Brain microvascular endothelial cell (primary cell): ENCODE data around the gene KRTAP12-1.
"Not testable (repeated sequence)": the region's sequence is repeated elsewhere in the genome, so short reads cannot be mapped to it uniquely, and the experiment has no call there.

Experiments
- DNase-seq: peaks from one replicate; pipeline ENCODE4 v3.0.0-alpha.2; 2020
- H3K27ac ChIP-seq: fragments of 250-450 bp; sonication (Bioruptor Pico); 2 replicates; pipeline ENCODE4 v1.5.1; 2020; ENCODE audit warnings: mild to moderate bottlenecking, moderate library complexity
- H3K27me3 ChIP-seq: fragments of 250-450 bp; sonication (Bioruptor Pico); replicated peaks from 2 replicates; pipeline ENCODE4 v1.5.1; 2020; ENCODE audit warnings: mild to moderate bottlenecking
- H3K36me3 ChIP-seq: fragments of 250-450 bp; sonication (Bioruptor Pico); replicated peaks from 2 replicates; pipeline ENCODE4 v1.5.1; 2020; ENCODE audit warnings: mild to moderate bottlenecking
- H3K4me3 ChIP-seq: 2 replicates; pipeline ENCODE4 v1.5.1; 2011; ENCODE audit warnings: low read depth, mild to moderate bottlenecking, control low read depth, low read length, moderate library complexity
- in situ Hi-C: cut with HindIII; loops from 2 replicates; pipeline ENCODE4 v1.10.0; 2017; ENCODE audit warnings: low sequenced_read_pairs, low pct_ligation_motif_present
- TF ChIP-seq, protein P1 (sequence below): IDR thresholded peaks from 2 replicates; pipeline ENCODE4 v1.5.1; 2011; ENCODE audit warnings: low read depth, mild to moderate bottlenecking, moderate library complexity, low read length, control low read depth, inconsistent platforms; ENCODE audit errors: missing control alignments

The KRTAP12-1 gene

GRCh38 chr21:44664691-44665090 is 17.3 kb downstream of the KRTAP12-1 start:
- in situ Hi-C loops = no loop called here
- H3K27ac ChIP-seq = no peak overlapping the region
- H3K27me3 ChIP-seq = no peaks in the 10 kb centered on the region
- H3K36me3 ChIP-seq = no peaks in the 10 kb centered on the region
- DNase-seq = no peak
- H3K4me3 ChIP-seq = no peak overlapping the region
- TF ChIP-seq, protein P1, sequence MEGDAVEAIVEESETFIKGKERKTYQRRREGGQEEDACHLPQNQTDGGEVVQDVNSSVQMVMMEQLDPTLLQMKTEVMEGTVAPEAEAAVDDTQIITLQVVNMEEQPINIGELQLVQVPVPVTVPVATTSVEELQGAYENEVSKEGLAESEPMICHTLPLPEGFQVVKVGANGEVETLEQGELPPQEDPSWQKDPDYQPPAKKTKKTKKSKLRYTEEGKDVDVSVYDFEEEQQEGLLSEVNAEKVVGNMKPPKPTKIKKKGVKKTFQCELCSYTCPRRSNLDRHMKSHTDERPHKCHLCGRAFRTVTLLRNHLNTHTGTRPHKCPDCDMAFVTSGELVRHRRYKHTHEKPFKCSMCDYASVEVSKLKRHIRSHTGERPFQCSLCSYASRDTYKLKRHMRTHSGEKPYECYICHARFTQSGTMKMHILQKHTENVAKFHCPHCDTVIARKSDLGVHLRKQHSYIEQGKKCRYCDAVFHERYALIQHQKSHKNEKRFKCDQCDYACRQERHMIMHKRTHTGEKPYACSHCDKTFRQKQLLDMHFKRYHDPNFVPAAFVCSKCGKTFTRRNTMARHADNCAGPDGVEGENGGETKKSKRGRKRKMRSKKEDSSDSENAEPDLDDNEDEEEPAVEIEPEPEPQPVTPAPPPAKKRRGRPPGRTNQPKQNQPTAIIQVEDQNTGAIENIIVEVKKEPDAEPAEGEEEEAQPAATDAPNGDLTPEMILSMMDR = no peak

- H3K27ac ChIP-seq, DNase-seq, H3K4me3 ChIP-seq, in situ Hi-C loops, H3K36me3 ChIP-seq, H3K27me3 ChIP-seq: not testable (repeated sequence)
These were observed 20.4 kb downstream of the KRTAP12-1 start for GRCh38 chr21:44661567-44661966.

DNA sequence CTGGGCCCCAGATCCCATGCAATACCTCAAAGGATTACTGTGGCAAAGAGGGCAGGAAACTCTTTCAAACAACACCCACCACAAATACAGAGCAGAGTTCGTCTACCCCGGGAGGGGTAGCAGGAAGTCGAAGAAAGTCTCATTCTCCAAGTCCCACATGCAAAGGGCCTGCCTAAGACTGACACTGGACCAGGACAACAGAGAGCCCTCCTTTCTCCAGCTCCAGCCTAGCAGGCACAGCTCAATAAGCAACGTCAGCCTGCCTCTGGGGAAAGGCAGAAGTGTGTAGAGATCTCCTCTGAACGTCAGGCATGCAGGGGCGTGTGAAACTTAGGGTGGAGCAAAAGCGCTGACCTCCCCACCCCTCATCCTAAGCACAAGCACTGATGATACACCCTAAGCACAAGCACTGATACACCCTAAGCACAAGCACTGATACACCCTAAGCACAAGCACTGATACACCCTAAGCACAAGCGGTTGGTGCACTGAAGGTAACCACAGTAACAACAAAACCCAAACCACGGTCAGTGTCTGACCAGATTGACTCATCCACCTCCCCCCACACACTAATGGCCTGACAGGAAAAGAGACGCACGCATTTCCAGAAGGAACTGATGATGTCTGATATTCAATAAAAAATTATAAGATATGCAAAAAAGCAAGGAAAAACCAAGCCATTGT is 22.9 kb downstream of the KRTAP12-1 start:
- in situ Hi-C loops = no loop called here
- TF ChIP-seq, protein P1 = no peak
- Histone ChIP-seq H3K36me3 (no peaks in the 10 kb centered on the region), H3K27me3 (no peaks in the 10 kb centered on the region), H3K4me3 (no peak overlapping the region), H3K27ac (no peak overlapping the region)
- no peak for DNase-seq

DNA sequence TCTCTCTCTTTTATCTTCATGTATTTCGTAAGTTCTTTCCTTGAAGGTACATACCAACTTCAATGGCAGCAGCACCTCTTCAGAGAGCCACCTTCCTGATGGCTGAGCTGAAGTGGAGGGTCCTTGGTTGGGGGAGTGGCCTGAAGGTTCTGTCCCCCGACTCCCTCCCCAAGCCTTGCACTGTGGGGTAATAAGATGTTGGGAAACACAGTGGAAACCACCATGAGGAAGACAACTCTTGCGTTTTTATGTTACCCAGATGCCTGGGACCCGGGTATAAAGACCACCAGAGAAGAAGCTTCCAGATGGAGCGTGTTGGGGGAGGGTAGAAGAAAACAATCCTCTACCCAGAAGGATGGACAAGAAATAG is 23.4 kb downstream of the KRTAP12-1 start:
- DNase-seq = no peak
- H3K36me3 ChIP-seq = no peaks in the 10 kb centered on the region
- TF ChIP-seq, protein P1 = no peak
- H3K27ac ChIP-seq = no peak overlapping the region
- no peaks in the 10 kb centered on the region for H3K27me3 ChIP-seq
- in situ Hi-C loops = no loop called here
- no peak overlapping the region for H3K4me3 ChIP-seq

DNA sequence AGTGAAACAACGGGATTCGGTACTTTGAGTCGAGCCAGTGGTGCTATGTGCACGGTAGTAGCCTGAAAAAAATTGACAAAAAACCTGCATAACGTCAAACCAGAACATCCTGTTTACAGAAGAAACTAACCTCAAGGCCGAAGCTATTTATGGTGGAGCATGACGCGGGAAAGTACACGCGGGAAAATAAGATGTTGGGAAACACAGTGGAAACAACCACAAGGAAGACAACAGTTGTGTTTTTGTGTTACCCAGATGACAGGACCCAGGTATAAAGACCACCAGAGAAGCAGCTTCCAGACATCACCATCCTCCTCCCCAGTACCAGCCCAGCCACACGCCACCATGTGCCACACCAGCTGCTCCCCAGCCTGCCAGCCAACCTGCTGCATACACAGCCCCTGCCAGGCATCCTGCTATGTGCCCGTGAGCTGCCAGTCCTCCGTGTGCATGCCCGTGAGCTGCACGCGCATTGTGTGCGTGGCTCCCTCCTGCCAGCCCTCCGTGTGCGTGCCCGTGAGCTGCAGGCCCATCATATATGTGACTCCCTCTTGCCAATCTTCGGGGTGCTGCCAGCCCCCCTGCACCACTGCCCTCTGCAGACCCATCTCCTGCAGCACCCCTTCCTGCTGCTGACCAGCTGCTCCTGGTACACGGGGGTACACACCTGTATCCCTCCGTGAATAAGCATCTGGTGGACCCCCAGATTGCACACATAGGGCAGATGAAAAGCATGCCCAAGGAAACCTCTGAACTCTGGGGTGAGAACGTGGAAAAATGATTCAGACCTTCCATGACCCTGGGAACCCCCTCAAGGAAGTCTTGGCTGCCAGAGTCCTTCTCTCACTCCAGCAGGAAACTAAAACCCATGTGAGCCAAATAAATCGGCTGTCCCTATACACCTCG is 24.1 kb downstream of the KRTAP12-1 start, which contains the start of gene KRTAP12-3:
Gene KRTAP12-3, plus strand, starts transcription at position 298 of the 906 bp plus-strand sequence. Its CDS starts 48 bp downstream, at position 346.
- no peak within 1 kb of the TSS for H3K4me3 ChIP-seq
- DNase-seq = no peak

DNA sequence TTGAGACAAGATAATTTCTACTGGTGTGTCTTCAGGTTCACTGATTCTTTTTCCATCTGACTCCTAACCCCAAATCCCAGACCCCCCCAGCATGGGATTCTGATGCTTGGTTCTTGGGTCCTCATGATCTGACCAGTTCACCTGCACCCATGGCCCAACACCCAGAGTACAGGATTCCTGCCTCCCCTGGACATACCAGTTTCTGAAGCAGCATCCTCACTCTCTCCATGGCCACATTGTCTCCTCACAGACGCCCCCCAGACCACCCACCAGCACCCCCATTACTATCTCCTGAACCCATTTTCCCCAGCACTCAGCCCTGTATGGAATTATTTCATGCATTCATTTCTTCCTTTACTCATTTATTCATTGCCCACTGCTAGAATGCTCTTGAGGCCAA is 25.1 kb downstream of the KRTAP12-1 start:
- in situ Hi-C loops = no loop called here
- H3K36me3 ChIP-seq = no peaks in the 10 kb centered on the region
- no peaks in the 10 kb centered on the region for H3K27me3 ChIP-seq
- DNase-seq = no peak
- TF ChIP-seq, protein P1 = no peak
- H3K27ac ChIP-seq = no peak overlapping the region
- no peak overlapping the region for H3K4me3 ChIP-seq

More for the DNA sequence above, 24.1 kb downstream of the KRTAP12-1 start, which contains the start of gene KRTAP12-3:
- Histone ChIP-seq H3K36me3 (no peaks in the 10 kb centered on the region), H3K27me3 (no peaks in the 10 kb centered on the region), H3K27ac (no peak within 1 kb of the TSS)
- in situ Hi-C loops = no loop called here
- TF ChIP-seq, protein P1 = no peak
